SK-N-SH (cell line): ENCODE data around the gene PODNL1. TPM values are rescaled to one million over a fixed set of nuclear protein-coding genes. Genes with fewer than 3 reads are reported as not detected.
"Not testable (repeated sequence)": the region's sequence is repeated elsewhere in the genome, so short reads cannot be mapped to it uniquely, and the experiment has no call there.

Experiments used
- CTCF ChIA-PET: fragments of 300-600, 350-600 bp; formaldehyde crosslinking; extraction: SDS; loops from one replicate; lab custom pipeline; 2021; lab: Yijun Ruan, JAX
- POLR2A ChIA-PET: fragments of 350-600 bp; sonication (Branson Sonifier 250); formaldehyde crosslinking; extraction: SDS; loops from one replicate; lab custom pipeline; 2020; ENCODE audit warnings: antibody characterized with exemption, inconsistent platforms; lab: Yijun Ruan, JAX
- DNase-seq: peaks from one replicate; pipeline ENCODE4 v3.0.0; 2012
- H2AFZ ChIP-seq: fragments of 200-600 bp; sonication (generic); 2 replicates; pipeline ENCODE4 v1.8.1; 2016; ENCODE audit warnings: antibody characterized with exemption, mild to moderate bottlenecking, low read depth
- H3F3A ChIP-seq: fragments of 200-600 bp; sonication (generic); replicated peaks from 2 replicates; pipeline ENCODE3; 2016; ENCODE audit warnings: antibody characterized with exemption, mild to moderate bottlenecking; ENCODE audit not compliant: insufficient read depth
- H3K27ac ChIP-seq, 2 experiments: fragments of 200-500 bp in 1 of 2; fragments of 200-600 bp in 1 of 2; sonication (Bioruptor generic) in 1 of 2; sonication (generic), shearing (Covaris generic) in 1 of 2; 2 replicates each; pipeline versions ENCODE4 v1.5.1 to v1.6.1; 2014 to 2016; ENCODE audit warnings: low read depth in 2 of 2, inconsistent platforms in 1 of 2, low read length in 1 of 2, mild to moderate bottlenecking in 1 of 2, mixed read lengths in 1 of 2
- H3K27me3 ChIP-seq: fragments of 200-600 bp; sonication (generic), shearing (Covaris generic); 2 replicates; pipeline ENCODE4 v1.6.1; 2016; ENCODE audit warnings: mixed run types; ENCODE audit not compliant: insufficient read depth
- H3K36me3 ChIP-seq, 2 experiments: fragments of 200-500 bp in 1 of 2; fragments of 200-600 bp in 1 of 2; sonication (Bioruptor generic) in 1 of 2; sonication (generic) in 1 of 2; replicated peaks in 1 of 2; 2 replicates each; pipeline versions ENCODE3 to v1.5.1; 2014 to 2016; ENCODE audit warnings: low read length in 1 of 2, mild to moderate bottlenecking in 1 of 2; ENCODE audit not compliant: insufficient read depth in 2 of 2, control insufficient read depth in 1 of 2
- H3K4me1 ChIP-seq, 2 experiments: fragments of 200-500 bp in 1 of 2; fragments of 200-600 bp in 1 of 2; sonication (Bioruptor generic) in 1 of 2; sonication (generic), shearing (Covaris generic) in 1 of 2; 2 replicates each; pipeline versions ENCODE4 v1.5.1 to v1.6.1; 2014 to 2016; ENCODE audit warnings: low read depth in 1 of 2, low read length in 1 of 2, mixed run types in 1 of 2; ENCODE audit not compliant: insufficient read depth in 2 of 2, control insufficient read depth in 1 of 2
- H3K4me2 ChIP-seq: fragments of 200-600 bp; sonication (generic), shearing (Covaris generic); 2 replicates; pipeline ENCODE4 v1.6.1; 2017; ENCODE audit warnings: mixed run types
- H3K4me3 ChIP-seq, 2 experiments: fragments of 200-500 bp in 1 of 2; fragments of 200-600 bp in 1 of 2; sonication (Bioruptor generic) in 1 of 2; sonication (generic), shearing (Covaris generic) in 1 of 2; 2 replicates each; pipeline versions ENCODE4 v1.5.1 to v1.8.1; 2014 to 2016; ENCODE audit warnings: low read depth in 2 of 2, inconsistent platforms in 1 of 2, low read length in 1 of 2, mild to moderate bottlenecking in 1 of 2, mixed read lengths in 1 of 2, moderate library complexity in 1 of 2
- H3K79me2 ChIP-seq: fragments of 200-600 bp; sonication (generic); 2 replicates; pipeline ENCODE4 v1.8.1; 2017; ENCODE audit warnings: mild to moderate bottlenecking; ENCODE audit not compliant: insufficient read depth
- H3K9ac ChIP-seq: fragments of 200-600 bp; sonication (generic); 2 replicates; pipeline ENCODE4 v1.6.1; 2017; ENCODE audit warnings: mixed run types
- H3K9me2 ChIP-seq: fragments of 200-600 bp; sonication (generic); 2 replicates; pipeline ENCODE4 v1.6.1; 2017; ENCODE audit warnings: mixed run types
- H3K9me3 ChIP-seq: fragments of 200-600 bp; sonication (generic); 2 replicates; pipeline ENCODE4 v1.6.1; 2017; ENCODE audit warnings: mixed run types, mild to moderate bottlenecking, moderate library complexity
- H4K20me1 ChIP-seq: fragments of 200-600 bp; sonication (generic); 2 replicates; pipeline ENCODE4 v1.6.1; 2017; ENCODE audit warnings: mild to moderate bottlenecking, mixed run types; ENCODE audit not compliant: insufficient read depth
- FOSL2 ChIP-seq: IDR thresholded peaks from 2 replicates; pipeline ENCODE4 v1.4.0; 2012; ENCODE audit warnings: low read depth, mild to moderate bottlenecking, moderate library complexity, borderline replicate concordance
- JUND ChIP-seq: IDR thresholded peaks from 2 replicates; pipeline ENCODE4 v1.4.0; 2012
- MEF2A ChIP-seq: IDR thresholded peaks from 2 replicates; pipeline ENCODE4 v1.4.0; 2012; ENCODE audit warnings: low read depth, borderline replicate concordance
- RFX5 ChIP-seq: IDR thresholded peaks from 2 replicates; pipeline ENCODE4 v1.6.1; 2012; ENCODE audit warnings: mild to moderate bottlenecking, improper control_type of control experiment, low read length
- RXRA ChIP-seq: IDR thresholded peaks from 2 replicates; pipeline ENCODE4 v1.4.0; 2012; ENCODE audit warnings: low read depth, mild to moderate bottlenecking, borderline replicate concordance
- SIN3A ChIP-seq: IDR thresholded peaks from 2 replicates; pipeline ENCODE4 v1.6.1; 2012; ENCODE audit warnings: low read depth, mild to moderate bottlenecking, low read length, moderate library complexity, borderline replicate concordance
- TAF1 ChIP-seq: IDR thresholded peaks from 2 replicates; pipeline ENCODE4 v1.6.1; 2012; ENCODE audit warnings: low read depth, mild to moderate bottlenecking, low read length, moderate library complexity, borderline replicate concordance
- TEAD4 ChIP-seq: IDR thresholded peaks from 2 replicates; pipeline ENCODE4 v1.4.0; 2012; ENCODE audit warnings: mild to moderate bottlenecking, borderline replicate concordance; ENCODE audit not compliant: insufficient read depth
- ZBTB33 ChIP-seq: IDR thresholded peaks from 2 replicates; pipeline ENCODE4 v1.4.0; 2012; ENCODE audit warnings: low read depth, borderline replicate concordance
- WGBS: methylation state at CpG from one replicate; pipeline ENCODE4 v1.1.6; 2017; ENCODE audit warnings: low lambda C conversion rate; 5-methylcytosine and 5-hydroxymethylcytosine counted together
- polyA plus RNA-seq, 3 experiments: library from polyadenylated mRNA; depleted of rRNA; stranded (reverse); fragments of >200 nt; gene quantifications; 2 replicates each; pipeline ENCODE4 v1.2.3, GENCODE V29; 2012

The PODNL1 gene
- polyA plus RNA-seq, 1 of the 3 experiments (the other 2 are of a cell fraction) = 7.5 TPM

GRCh38 chr19:13926715-13927114, 11.5 kb downstream of the PODNL1 start (continued):
- no peak for TF ChIP-seq ZBTB33
- TF ChIP-seq JUND = no peak
- TF ChIP-seq TAF1 = no peak

GRCh38 chr19:13926010-13926409, 12.2 kb downstream of the PODNL1 start:
- no peaks in the 10 kb centered on the region for H3K9me3 ChIP-seq
- H3K27me3 ChIP-seq = no peaks in the 10 kb centered on the region
- H3K9ac ChIP-seq = no peak overlapping the region
- H3K9me2 ChIP-seq = no peaks in the 10 kb centered on the region
- no peaks in the 10 kb centered on the region for H3F3A ChIP-seq
- H4K20me1 ChIP-seq = no peaks in the 10 kb centered on the region
- no peak overlapping the region for H3K4me3 ChIP-seq
- no peaks in the 10 kb centered on the region for H3K79me2 ChIP-seq
- no peak overlapping the region for H2AFZ ChIP-seq
- CTCF ChIA-PET = no interaction called here
- peaks cover 0 to 7% of the 10 kb centered on the region in 2 experiments; a peak in 1 of 4 replicates for H3K4me1 ChIP-seq
- H3K36me3 ChIP-seq = peaks cover 4 to 7% of the 10 kb centered on the region in 2 experiments
- no peak for TF ChIP-seq SIN3A
- TF ChIP-seq RFX5 = no peak
- no peak for TF ChIP-seq MEF2A
- TF ChIP-seq TEAD4 = no peak
- TF ChIP-seq, all 33 proteins: peak for 0
- no peak overlapping the region for H3K27ac ChIP-seq
- H3K4me2 ChIP-seq = no peak overlapping the region
- no peak for DNase-seq
- 85% methylated on average over 3 of the region's 4 CpGs for WGBS
- POLR2A ChIA-PET = no interaction called here

- H3K27me3 ChIP-seq = no peaks in the 10 kb centered on the region
- H4K20me1 ChIP-seq = no peaks in the 10 kb centered on the region
- H3K9me2 ChIP-seq = no peaks in the 10 kb centered on the region
- TF ChIP-seq RXRA (no peak), FOSL2 (no peak), TEAD4 (no peak)
- TF ChIP-seq, all 33 proteins: peak for 0
- H3K4me3 ChIP-seq = no peak overlapping the region
- DNase-seq = no peak
- WGBS = 92% methylated on average over 24 of the region's 28 CpGs
- POLR2A ChIA-PET = interaction anchor here (1.5 kb wide), 1 partner anchor 11 kb away, joined by 4 read pairs; no protein-coding TSS in a partner anchor
- no peaks in the 10 kb centered on the region for H3F3A ChIP-seq
- H3K9me3 ChIP-seq = no peaks in the 10 kb centered on the region
- no peaks in the 10 kb centered on the region for H3K79me2 ChIP-seq
- no peak overlapping the region for H3K4me2 ChIP-seq
- no peak overlapping the region for H3K27ac ChIP-seq
- CTCF ChIA-PET = interaction anchor here (0.9 to 1.6 kb wide), 2 partner anchors 40 to 150 kb away, joined by 3 to 4 read pairs; no protein-coding TSS in a partner anchor
- H3K4me1 ChIP-seq = no peaks in the 10 kb centered on the region
- no peak overlapping the region for H3K9ac ChIP-seq
- no peak overlapping the region for H2AFZ ChIP-seq
- H3K36me3 ChIP-seq = peaks cover 13 to 16% of the 10 kb centered on the region in 2 experiments
Measured at GRCh38 chr19:13923194-13923987, 14.8 kb downstream of the PODNL1 start.

- H2AFZ ChIP-seq, H3K9me3 ChIP-seq, H3K79me2 ChIP-seq, H3K9ac ChIP-seq, DNase-seq, H4K20me1 ChIP-seq, H3K4me3 ChIP-seq, H3F3A ChIP-seq, H3K9me2 ChIP-seq, H3K4me2 ChIP-seq, H3K4me1 ChIP-seq, H3K27ac ChIP-seq, H3K27me3 ChIP-seq: not testable (repeated sequence)
- ChIA-PET CTCF (interaction anchor here (0.6 to 1.0 kb wide), 2 partner anchors 13 to 126 kb away, joined by 3 read pairs; no protein-coding TSS in a partner anchor), POLR2A (interaction anchor here (1.0 to 1.5 kb wide), 2 partner anchors 10 to 11 kb away, joined by 3 to 4 read pairs; no protein-coding TSS in a partner anchor)
- H3K36me3 ChIP-seq = peaks cover 13 to 16% of the 10 kb centered on the region in 2 experiments
- 98% methylated on average over 6 of the region's 6 CpGs for WGBS
Measured at GRCh38 chr19:13922118-13922517, 16.1 kb downstream of the PODNL1 start.
